Islet precursor cell (in vitro differentiated cells): Measurements from ENCODE around the gene C10orf95.

Source experiments
- DNase-seq: peaks from one replicate; pipeline ENCODE4 v3.0.0-alpha.2; 2018

C10orf95 gene

GRCh38 chr10:102400076-102400475, 51.3 kb downstream of the C10orf95 start:
- no peak for DNase-seq
